Endothelial cell of umbilical vein (primary cell): ENCODE results near the gene SP8. TPM values are rescaled to one million over a fixed set of nuclear protein-coding genes. Genes with fewer than 3 reads are reported as not detected.

Source experiments
- BruUV-seq: library from RNA; stranded (reverse); fragments of 400-500 nt; replicated peaks from 2 replicates; lab custom pipeline; 2021; lab: Mats Ljungman, UMichigan
- CTCF ChIA-PET: fragments of 300-600, 350-600 bp; sonication (Branson Sonifier 250); formaldehyde crosslinking; loops from one replicate; lab custom pipeline; 2021; ENCODE audit warnings: antibody characterized with exemption, inconsistent platforms; lab: Charles Lee
- POLR2A ChIA-PET: fragments of 300-600, 350-600 bp; sonication (Branson Sonifier 250); formaldehyde crosslinking; loops from one replicate; lab custom pipeline; 2021; ENCODE audit warnings: antibody characterized with exemption, inconsistent platforms; lab: Charles Lee
- DNase-seq: peaks from one replicate; pipeline ENCODE4 v3.0.0-alpha.2; 2011; ENCODE audit warnings: low read depth, low spot score
- FAIRE-seq: peaks from 2 replicates; lab custom pipeline; 2011; peaks lifted over from hg19 to GRCh38; lab: Jason Lieb, UNC
- H2AFZ ChIP-seq: 2 replicates; pipeline ENCODE4 v1.6.0; 2012; ENCODE audit warnings: low read depth, low read length, control low read depth, inconsistent platforms
- H3K27ac ChIP-seq: 2 replicates; pipeline ENCODE4 v1.5.1; 2011; ENCODE audit warnings: low read depth, mild to moderate bottlenecking, control low read depth, low read length, moderate library complexity; ENCODE audit not compliant: insufficient read depth
- H3K27me3 ChIP-seq, 2 experiments: 2 replicates each; pipeline versions ENCODE4 v1.6.0 to v1.6.1; 2011; ENCODE audit warnings: low read length in 2 of 2, mixed read lengths in 1 of 2; ENCODE audit not compliant: control insufficient read depth in 2 of 2, insufficient read depth in 2 of 2
- H3K36me3 ChIP-seq, 2 experiments: 2 replicates in 1 of 2; 3 replicates in 1 of 2; pipeline ENCODE4 v1.5.1; 2011; ENCODE audit warnings: low read length in 2 of 2, mild to moderate bottlenecking in 1 of 2, moderate library complexity in 1 of 2; ENCODE audit not compliant: control insufficient read depth in 2 of 2, insufficient read depth in 2 of 2; ENCODE audit errors: extremely low read depth in 1 of 2
- H3K4me1 ChIP-seq: 3 replicates; pipeline ENCODE4 v1.5.1; 2011; ENCODE audit warnings: mild to moderate bottlenecking, low read length; ENCODE audit not compliant: control insufficient read depth, insufficient read depth; ENCODE audit errors: extremely low read depth
- H3K4me2 ChIP-seq: 2 replicates; pipeline ENCODE4 v1.6.1; 2011; ENCODE audit warnings: low read length, control low read depth, mixed read lengths; ENCODE audit not compliant: insufficient read depth
- H3K4me3 ChIP-seq, 3 experiments: fragments of 200-600 bp in 1 of 3; sonication (generic), shearing (Covaris generic) in 1 of 3; replicated peaks in 1 of 3; 2 replicates each; pipeline ENCODE4 v1.5.1; 2011 to 2016; ENCODE audit warnings: control low read depth in 3 of 3, low read length in 3 of 3, mild to moderate bottlenecking in 2 of 3, inconsistent platforms in 1 of 3, low read depth in 1 of 3, moderate library complexity in 1 of 3; ENCODE audit not compliant: insufficient read depth in 1 of 3
- H3K79me2 ChIP-seq: 2 replicates; pipeline ENCODE4 v1.6.0; 2012; ENCODE audit warnings: low read length, inconsistent platforms; ENCODE audit not compliant: control insufficient read depth, insufficient read depth
- H3K9ac ChIP-seq: replicated peaks from 2 replicates; pipeline ENCODE3; 2011; ENCODE audit warnings: low read length, control low read depth; ENCODE audit not compliant: insufficient read depth; ENCODE audit errors: extremely low read depth
- H3K9me1 ChIP-seq: replicated peaks from 3 replicates; pipeline ENCODE4 v1.6.0; 2011; ENCODE audit warnings: mild to moderate bottlenecking, low read length; ENCODE audit not compliant: control insufficient read depth, insufficient read depth; ENCODE audit errors: extremely low read depth
- H3K9me3 ChIP-seq: replicated peaks from 2 replicates; pipeline ENCODE4 v1.5.1; 2012; ENCODE audit warnings: low read length, inconsistent platforms; ENCODE audit not compliant: control insufficient read depth, insufficient read depth
- H4K20me1 ChIP-seq: replicated peaks from 2 replicates; pipeline ENCODE3; 2011; ENCODE audit warnings: mild to moderate bottlenecking, low read length; ENCODE audit not compliant: control insufficient read depth, insufficient read depth; ENCODE audit errors: extremely low read depth
- CTCF ChIP-seq, 2 donors: IDR thresholded peaks; 1 replicate in 1 of 2; 2 replicates in 1 of 2; pipeline ENCODE4 v1.5.1; 2011; ENCODE audit warnings: low read length in 2 of 2, mild to moderate bottlenecking in 2 of 2, moderate library complexity in 2 of 2, control low read depth in 1 of 2, inconsistent platforms in 1 of 2, low read depth in 1 of 2; ENCODE audit not compliant: insufficient read depth in 1 of 2; ENCODE audit errors: extremely low read depth in 1 of 2
- EZH2 ChIP-seq: IDR thresholded peaks from 2 replicates; pipeline ENCODE4 v1.6.1; 2012; ENCODE audit warnings: borderline replicate concordance, low read depth, mild to moderate bottlenecking, moderate library complexity, low read length, inconsistent platforms; ENCODE audit not compliant: severe bottlenecking
- JUN ChIP-seq: IDR thresholded peaks from 2 replicates; pipeline ENCODE4 v1.6.1; 2011; ENCODE audit warnings: borderline replicate concordance, low read depth; ENCODE audit not compliant: insufficient read length, insufficient read depth
- MAX ChIP-seq: IDR thresholded peaks from 2 replicates; pipeline ENCODE4 v1.6.1; 2011; ENCODE audit not compliant: insufficient read depth, insufficient read length
- POLR2A ChIP-seq: IDR thresholded peaks from 2 replicates; pipeline ENCODE4 v1.6.1; 2012; ENCODE audit warnings: low read depth, mild to moderate bottlenecking, control low read depth, low read length
- POLR2AphosphoS5 ChIP-seq: IDR thresholded peaks from 2 replicates; pipeline ENCODE4 v1.6.1; 2012; ENCODE audit warnings: low read depth, mild to moderate bottlenecking, control low read depth, low read length, moderate library complexity; ENCODE audit not compliant: insufficient read depth
- dilution Hi-C: fragments of 300-500 bp; cut with MboI; formaldehyde crosslinking; loops from one replicate; pipeline ENCODE4 v1.15.0; 2019; ENCODE audit warnings: low sequenced_read_pairs; ENCODE audit not compliant: extremely low pct_ligation_motif_present
- intact Hi-C: fragments of 100-400 bp; cut with micrococcal nuclease; formaldehyde crosslinking; loops from one replicate; pipeline ENCODE4 v1.10.0; 2022
- polyA plus RNA-seq, 4 experiments: library from polyadenylated mRNA; depleted of rRNA in 3 of 4; stranded (reverse) in 3 of 4; unstranded in 1 of 4; fragments of >200 nt; gene quantifications; 2 replicates each; pipeline versions ENCODE4 v1.2.1 to v1.2.3, GENCODE V29; 2011 to 2012; ENCODE audit warnings: missing spikeins in 1 of 4
- total RNA-seq: library from RNA; stranded (reverse); gene quantifications from 2 replicates; pipeline ENCODE4 v1.2.3, GENCODE V29; 2021

SP8 gene
- total and polyA plus RNA-seq, 2 donors (not counting 3 experiments of a cell fraction or from before 2014, with no cell fraction given): 0.38 to 0.92 TPM

GRCh38 chr7:20794676-20795075 is 8.0 kb upstream of the SP8 start:
- H3K9me1 ChIP-seq: no peaks in the 10 kb centered on the region
- H3K9ac ChIP-seq: no peak overlapping the region
- CTCF ChIA-PET: interaction anchor here (1.5 to 2.3 kb wide), 2 partner anchors 16 to 459 kb away, joined by 5 to 7 read pairs; no protein-coding TSS in a partner anchor
- POLR2A ChIA-PET: no interaction called here
- no peaks in the 10 kb centered on the region for H3K79me2 ChIP-seq
- intact Hi-C loops: no loop called here
- H3K27ac ChIP-seq: no peak overlapping the region
- H3K36me3 ChIP-seq: no peaks in the 10 kb centered on the region
- no peaks in the 10 kb centered on the region for H3K9me3 ChIP-seq
- H3K4me1 ChIP-seq: peaks cover 6% of the 10 kb centered on the region
- no TSS peak for BruUV-seq
- dilution Hi-C loops: no loop called here
- no peak overlapping the region for H2AFZ ChIP-seq
- no peaks in the 10 kb centered on the region for H4K20me1 ChIP-seq
- H3K4me3 ChIP-seq: no peak overlapping the region
- H3K4me2 ChIP-seq: no peak overlapping the region
- peaks cover 82 to 91% of the 10 kb centered on the region in 2 experiments for H3K27me3 ChIP-seq
- TF ChIP-seq MAX (no peak), POLR2A (no peak), EZH2 (peak; percentile 25)
- DNase-seq: no peak
- no peak for FAIRE-seq

- no peaks in the 10 kb centered on the region for H3K79me2 ChIP-seq
- TF ChIP-seq JUN: no peak
- TF ChIP-seq CTCF (IDR thresholded peaks at IDR 0.05; ENCODE audit: extremely low read depth in 1 of 2, insufficient read depth in 1 of 2, low read depth in 1 of 2, low read length in 2 of 2): no peak
- TF ChIP-seq POLR2A: no peak
- TF ChIP-seq EZH2: peak; percentile 74
- TF ChIP-seq MAX: no peak
- TF ChIP-seq POLR2AphosphoS5: no peak
- H3K36me3 ChIP-seq: no peaks in the 10 kb centered on the region
- H3K9ac ChIP-seq: no peak overlapping the region
- FAIRE-seq: no peak
- no peaks in the 10 kb centered on the region for H4K20me1 ChIP-seq
- peaks cover 84 to 92% of the 10 kb centered on the region in 2 experiments for H3K27me3 ChIP-seq
- intact Hi-C loops (no loop called here), dilution Hi-C loops (no loop called here)
- H3K9me1 ChIP-seq: no peaks in the 10 kb centered on the region
- CTCF ChIA-PET: interaction anchor here (1.5 to 2.3 kb wide), 3 partner anchors 15 to 460 kb away, joined by 5 to 8 read pairs (median 7); no protein-coding TSS in a partner anchor
- BruUV-seq: no TSS peak
- peak overlapping the region; percentile 27 for H3K4me2 ChIP-seq
- no peak overlapping the region for H3K4me3 ChIP-seq
- no peaks in the 10 kb centered on the region for H3K9me3 ChIP-seq
- peaks cover 6% of the 10 kb centered on the region for H3K4me1 ChIP-seq
- POLR2A ChIA-PET: no interaction called here
- no peak overlapping the region for H2AFZ ChIP-seq
- no peak overlapping the region for H3K27ac ChIP-seq
- DNase-seq: peak; percentile 27
Measured at GRCh38 chr7:20793694-20794394, 7.2 kb upstream of the SP8 start.
